Purkinje cell (primary cell): ENCODE measurements around the gene SKIL. TPM values are rescaled to one million over a fixed set of nuclear protein-coding genes. Genes with fewer than 3 reads are reported as not detected.

Experiments used
- polyA plus RNA-seq: library from polyadenylated mRNA; unstranded; fragments of >200 nt; fragmentation: Nextera tagmentation; gene quantifications from 2 replicates; pipeline ENCODE4 v1.2.1, GENCODE V29; 2014

The SKIL gene
- 7.7 and 14.2 TPM in 2 replicates for polyA plus RNA-seq

GRCh38 chr3:170357176-170358041, at the start of gene SKIL:
TSS of gene SKIL (plus strand) at chr3:170357715. CDS start at chr3:170360332, 2,617 bp downstream.

GRCh38 chr3:170418422-170419398, 61.2 kb downstream of the SKIL start, which contains the start of gene CLDN11:
TSS of gene CLDN11 (plus strand) at chr3:170418868. CDS start at chr3:170419067, 199 bp downstream.

Other genes with a start within 250 kb of the SKIL start
- 33.4 and 37.2 TPM in 2 replicates for gene PHC3, start 176.0 kb upstream of the SKIL start, polyA plus RNA-seq
- gene PRKCI, start 135.3 kb upstream of the SKIL start, polyA plus RNA-seq, result 9.8 and 14.8 TPM in 2 replicates
- 0.55 and 4.3 TPM in 2 replicates for gene CLDN11, start 61.2 kb downstream of the SKIL start, polyA plus RNA-seq
- gene SLC7A14, start 228.4 kb downstream of the SKIL start, polyA plus RNA-seq, result 6.4 and 8.2 TPM in 2 replicates